Activated CD4-positive, alpha-beta T cell treated with anti-CD3 and anti-CD28 coated beads, Interleukin-2, amount 50 U/mL, for 48 hours (primary cell): ENCODE data around the gene GP1BA.

Experiments used
- DNase-seq, 2 experiments: peaks; one replicate each; pipeline ENCODE4 v3.0.0-alpha.2; 2020

The GP1BA gene

GRCh38 chr17:4938688-4939545 is 6.8 kb downstream of the GP1BA start:
- DNase-seq, result no peak

- no peak for DNase-seq
These were observed 7.4 kb downstream of the GP1BA start for GRCh38 chr17:4939546-4939795.

GRCh38 chr17:4939796-4940554 is 7.9 kb downstream of the GP1BA start, which contains the start of the genes RNF167 and SLC25A11:
RNF167 (plus strand) TSS chr17:4940268; CDS start chr17:4940910, 642 bp downstream.
SLC25A11 (minus strand) TSS chr17:4940046; CDS start chr17:4939910, 136 bp downstream.
- peak; percentile 93 to 96 for DNase-seq

- peak; percentile 55 to 61 for DNase-seq
These were observed 8.7 kb downstream of the GP1BA start for GRCh38 chr17:4940555-4941318.

GRCh38 chr17:4941319-4941610 is 9.2 kb downstream of the GP1BA start:
- DNase-seq, result no peak

- DNase-seq, result no peak
These were observed 10.9 kb downstream of the GP1BA start for GRCh38 chr17:4942760-4943508.

GRCh38 chr17:4944163-4944553 is 12.1 kb downstream of the GP1BA start:
- peak; percentile 61 to 71 for DNase-seq

GRCh38 chr17:4944554-4945175 is 12.6 kb downstream of the GP1BA start:
- peak; percentile 51 to 59 for DNase-seq

GRCh38 chr17:4945176-4945943 is 13.3 kb downstream of the GP1BA start:
- peak; percentile 90 to 93 for DNase-seq

- DNase-seq, result peak in 1 of 2 experiments; percentile 24
These were observed 13.8 kb downstream of the GP1BA start for GRCh38 chr17:4945944-4946280.

GRCh38 chr17:4946312-4946976 is 14.4 kb downstream of the GP1BA start:
- DNase-seq, result peak in 1 of 2 experiments; percentile 24

GRCh38 chr17:4947010-4947410 is 14.9 kb downstream of the GP1BA start:
- DNase-seq, result no peak

- DNase-seq, result peak; percentile 74 to 79
These were observed 15.5 kb downstream of the GP1BA start for GRCh38 chr17:4947411-4948165.

- peak; percentile 92 to 93 for DNase-seq
These were observed 16.3 kb downstream of the GP1BA start, which contains the start of gene PFN1 for GRCh38 chr17:4948166-4948930. PFN1 (minus strand) TSS chr17:4948530; CDS start chr17:4948394, 136 bp downstream.

GRCh38 chr17:4948931-4949320 is 16.8 kb downstream of the GP1BA start:
- peak; percentile 74 to 81 for DNase-seq

GRCh38 chr17:4949321-4950074 is 17.4 kb downstream of the GP1BA start:
- DNase-seq, result peak; percentile 81 to 83

- peak; percentile 51 to 62 for DNase-seq
These were observed 18.1 kb downstream of the GP1BA start for GRCh38 chr17:4950075-4950745.

GRCh38 chr17:4950746-4951204 is 18.7 kb downstream of the GP1BA start, which contains the start of gene ENO3:
ENO3 (plus strand) TSS chr17:4951119; CDS start chr17:4951830, 711 bp downstream.
- DNase-seq, result no peak
